Gastroesophageal sphincter (tissue), 4 donors: ENCODE measurements around the gene FOXF1. TPM values are rescaled to one million over a fixed set of nuclear protein-coding genes. Genes with fewer than 3 reads are reported as not detected.

ENCODE experiments used
- ATAC-seq: fragments of 150-250 bp; one replicate; pipeline ENCODE4 v1.9.1; 2016; ENCODE audit warnings: mild to moderate bottlenecking, moderate library complexity
- H3K27ac ChIP-seq, 4 donors: fragments of 200-600 bp; sonication (generic) in 3 of 4; 1 replicate in 3 of 4; 2 replicates in 1 of 4; pipeline ENCODE4 v1.5.1; 2016 to 2019
- H3K27me3 ChIP-seq: fragments of 200-600 bp; sonication (generic); one replicate; pipeline ENCODE4 v1.5.1; 2019
- H3K36me3 ChIP-seq, 2 donors: fragments of 200-600 bp; sonication (generic); one replicate each; pipeline ENCODE4 v1.5.1; 2019; ENCODE audit warnings: control low read depth in 1 of 2
- H3K4me1 ChIP-seq, 3 donors: fragments of 200-600 bp; sonication (generic); 1 replicate in 2 of 3; 2 replicates in 1 of 3; pipeline ENCODE4 v1.5.1; 2016 to 2019; ENCODE audit warnings: control low read depth in 2 of 3
- H3K4me3 ChIP-seq, 2 donors: fragments of 200-600 bp; sonication (generic); one replicate each; pipeline ENCODE4 v1.5.1; 2019; ENCODE audit warnings: mild to moderate bottlenecking in 1 of 2, moderate library complexity in 1 of 2
- H3K9me3 ChIP-seq, 3 donors: fragments of 200-600 bp; sonication (generic); one replicate each; pipeline ENCODE4 v1.5.1; 2017 to 2019; ENCODE audit warnings: control low read depth in 2 of 3
- EP300 ChIP-seq: sonication (generic); formaldehyde crosslinking; IDR thresholded peaks from one replicate; pipeline ENCODE4 v1.6.1; 2017; ENCODE audit warnings: antibody characterized with exemption, mild to moderate bottlenecking
- POLR2A ChIP-seq, 2 donors: fragments of 450-650 bp; IDR thresholded peaks; one replicate each; pipeline ENCODE4 v1.6.1; 2017; ENCODE audit warnings: antibody characterized with exemption in 2 of 2, mild to moderate bottlenecking in 2 of 2, moderate library complexity in 1 of 2
- POLR2AphosphoS5 ChIP-seq: sonication (generic); formaldehyde crosslinking; IDR thresholded peaks from one replicate; pipeline ENCODE4 v1.6.1; 2017; ENCODE audit warnings: antibody characterized with exemption
- WGBS, 2 donors: methylation state at CpG; one replicate each; pipeline ENCODE4 v1.1.5; 2018; ENCODE audit warnings: low coverage in 1 of 2; 5-methylcytosine and 5-hydroxymethylcytosine counted together
- total RNA-seq, 4 donors: library from RNA; depleted of rRNA; stranded (reverse); fragments of >200 nt; gene quantifications; one replicate each; pipeline ENCODE4 v1.1.0, GENCODE V29; 2016
- TF ChIP-seq, protein P1 (sequence below), 4 experiments: fragments of 200-600 bp in 2 of 4; fragments of 450-650 bp in 2 of 4; sonication (generic) in 1 of 4; IDR thresholded peaks; one replicate each; pipeline ENCODE4 v1.5.1; 2017 to 2019; ENCODE audit warnings: antibody characterized with exemption in 4 of 4, mild to moderate bottlenecking in 2 of 4, moderate library complexity in 2 of 4

FOXF1 gene
- total RNA-seq, 4 donors from 2014 or later = 39.7 to 81.1 (median 59.3) TPM

DNA sequence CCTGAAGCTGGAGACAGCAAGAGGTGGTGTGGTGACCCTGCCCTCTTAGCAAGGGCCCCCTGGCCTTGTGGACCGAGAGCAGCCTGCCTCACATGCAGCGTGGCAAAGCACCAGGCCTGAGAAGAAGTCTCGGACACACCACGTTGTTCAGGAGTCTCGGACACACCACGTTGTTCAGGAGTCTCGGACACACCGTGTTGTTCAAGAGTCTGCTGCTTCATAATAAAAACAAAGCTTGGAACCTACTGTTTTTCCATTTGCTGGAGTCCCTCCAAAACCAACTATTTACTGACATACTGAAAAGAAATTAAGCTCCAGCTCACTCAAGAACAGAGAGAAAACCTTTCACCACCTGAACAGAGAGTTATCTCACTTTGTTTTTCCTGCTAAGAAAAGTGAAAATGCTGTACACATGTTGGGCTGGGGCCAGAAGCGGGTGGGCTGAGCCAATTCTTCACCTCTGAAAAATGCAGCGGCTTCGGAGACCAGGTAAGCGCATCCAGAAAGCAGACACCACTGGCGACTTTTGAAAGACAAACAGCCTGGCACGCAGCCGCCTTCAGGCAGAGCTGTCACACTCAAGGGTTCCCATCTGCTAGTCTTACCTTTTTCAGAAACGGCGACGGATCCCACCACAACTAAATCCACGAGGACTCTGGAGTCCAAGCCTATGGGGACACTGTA is 35.8 kb downstream of the FOXF1 start:
- no peaks in the 10 kb centered on the region for H3K9me3 ChIP-seq
- no peaks in the 10 kb centered on the region for H3K4me1 ChIP-seq
- no peak for TF ChIP-seq EP300
- TF ChIP-seq, protein P1, sequence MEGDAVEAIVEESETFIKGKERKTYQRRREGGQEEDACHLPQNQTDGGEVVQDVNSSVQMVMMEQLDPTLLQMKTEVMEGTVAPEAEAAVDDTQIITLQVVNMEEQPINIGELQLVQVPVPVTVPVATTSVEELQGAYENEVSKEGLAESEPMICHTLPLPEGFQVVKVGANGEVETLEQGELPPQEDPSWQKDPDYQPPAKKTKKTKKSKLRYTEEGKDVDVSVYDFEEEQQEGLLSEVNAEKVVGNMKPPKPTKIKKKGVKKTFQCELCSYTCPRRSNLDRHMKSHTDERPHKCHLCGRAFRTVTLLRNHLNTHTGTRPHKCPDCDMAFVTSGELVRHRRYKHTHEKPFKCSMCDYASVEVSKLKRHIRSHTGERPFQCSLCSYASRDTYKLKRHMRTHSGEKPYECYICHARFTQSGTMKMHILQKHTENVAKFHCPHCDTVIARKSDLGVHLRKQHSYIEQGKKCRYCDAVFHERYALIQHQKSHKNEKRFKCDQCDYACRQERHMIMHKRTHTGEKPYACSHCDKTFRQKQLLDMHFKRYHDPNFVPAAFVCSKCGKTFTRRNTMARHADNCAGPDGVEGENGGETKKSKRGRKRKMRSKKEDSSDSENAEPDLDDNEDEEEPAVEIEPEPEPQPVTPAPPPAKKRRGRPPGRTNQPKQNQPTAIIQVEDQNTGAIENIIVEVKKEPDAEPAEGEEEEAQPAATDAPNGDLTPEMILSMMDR (IDR thresholded peaks at IDR 0.05) = no peak
- no peak for TF ChIP-seq POLR2AphosphoS5
- TF ChIP-seq POLR2A (IDR thresholded peaks at IDR 0.05) = no peak
- H3K36me3 ChIP-seq = peaks cover 0 to 100% of the 10 kb centered on the region in 2 donors
- peak overlapping the region in 1 of 4 donors; percentile 9 for H3K27ac ChIP-seq
- ATAC-seq = no peak
- no peak overlapping the region for H3K4me3 ChIP-seq
- WGBS, 2 donors = 58 to 70% methylated on average over 4 to 10 of the region's 19 CpGs
- no peaks in the 10 kb centered on the region for H3K27me3 ChIP-seq

DNA sequence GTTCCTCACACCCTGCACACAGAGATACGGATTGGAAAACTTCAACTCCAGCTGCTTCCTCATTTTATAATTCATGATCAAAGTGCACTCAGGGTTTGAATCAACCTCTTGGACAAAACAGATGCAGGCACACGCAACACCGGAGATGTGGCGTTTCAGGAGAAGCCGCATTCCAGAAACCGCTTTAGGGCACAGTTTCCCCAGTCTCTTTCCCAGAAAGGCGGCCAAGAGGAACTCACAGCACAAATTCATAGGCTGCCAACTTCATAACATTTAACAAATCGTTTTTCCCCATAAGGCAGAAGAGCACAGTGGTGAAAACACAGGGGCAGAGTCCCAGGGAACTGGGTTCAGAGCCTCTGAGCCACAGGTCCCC is 36.3 kb downstream of the FOXF1 start:
- H3K36me3 ChIP-seq = peaks cover 0 to 99% of the 10 kb centered on the region in 2 donors
- ATAC-seq = no peak
- 62 to 79% methylated on average over 7 to 8 of the region's 8 CpGs for WGBS, 2 donors
- H3K4me1 ChIP-seq = no peaks in the 10 kb centered on the region
- H3K9me3 ChIP-seq = no peaks in the 10 kb centered on the region
- TF ChIP-seq, protein P1 (IDR thresholded peaks at IDR 0.05) = no peak
- no peak for TF ChIP-seq EP300
- TF ChIP-seq POLR2A (IDR thresholded peaks at IDR 0.05) = no peak
- no peak for TF ChIP-seq POLR2AphosphoS5
- H3K4me3 ChIP-seq = no peak overlapping the region
- peak overlapping the region in 1 of 4 donors; percentile 9 for H3K27ac ChIP-seq
- no peaks in the 10 kb centered on the region for H3K27me3 ChIP-seq

DNA sequence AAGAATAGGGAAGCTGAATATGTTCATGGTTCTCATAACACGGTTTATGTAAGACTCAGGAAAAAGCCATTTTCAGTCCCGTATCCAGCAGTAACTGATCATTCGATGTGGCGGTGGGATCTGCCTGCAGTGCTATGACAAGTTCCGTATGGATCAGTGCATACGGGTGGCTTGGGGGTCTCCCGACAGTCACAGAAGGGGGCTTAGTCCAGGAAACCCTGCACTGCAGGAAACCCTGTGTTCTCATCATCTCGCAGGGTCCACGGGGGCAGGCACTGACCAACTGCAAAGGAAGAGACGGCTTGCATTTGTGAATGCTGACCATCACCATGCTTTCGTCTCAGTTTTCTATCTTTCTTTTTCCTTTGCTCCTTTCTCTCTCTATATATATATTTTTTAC is 37.0 kb downstream of the FOXF1 start:
- Histone ChIP-seq H3K27me3 (no peaks in the 10 kb centered on the region), H3K4me3 (no peak overlapping the region), H3K36me3 (peaks cover 0 to 99% of the 10 kb centered on the region in 2 donors), H3K9me3 (no peaks in the 10 kb centered on the region), H3K4me1 (no peaks in the 10 kb centered on the region), H3K27ac (no peak overlapping the region)
- no peak for TF ChIP-seq EP300
- no peak for TF ChIP-seq POLR2A (IDR thresholded peaks at IDR 0.05)
- TF ChIP-seq, protein P1 (IDR thresholded peaks at IDR 0.05) = no peak
- TF ChIP-seq POLR2AphosphoS5 = no peak
- ATAC-seq = no peak
- 86 to 87% methylated on average over 5 to 7 of the region's 11 CpGs for WGBS, 2 donors

DNA sequence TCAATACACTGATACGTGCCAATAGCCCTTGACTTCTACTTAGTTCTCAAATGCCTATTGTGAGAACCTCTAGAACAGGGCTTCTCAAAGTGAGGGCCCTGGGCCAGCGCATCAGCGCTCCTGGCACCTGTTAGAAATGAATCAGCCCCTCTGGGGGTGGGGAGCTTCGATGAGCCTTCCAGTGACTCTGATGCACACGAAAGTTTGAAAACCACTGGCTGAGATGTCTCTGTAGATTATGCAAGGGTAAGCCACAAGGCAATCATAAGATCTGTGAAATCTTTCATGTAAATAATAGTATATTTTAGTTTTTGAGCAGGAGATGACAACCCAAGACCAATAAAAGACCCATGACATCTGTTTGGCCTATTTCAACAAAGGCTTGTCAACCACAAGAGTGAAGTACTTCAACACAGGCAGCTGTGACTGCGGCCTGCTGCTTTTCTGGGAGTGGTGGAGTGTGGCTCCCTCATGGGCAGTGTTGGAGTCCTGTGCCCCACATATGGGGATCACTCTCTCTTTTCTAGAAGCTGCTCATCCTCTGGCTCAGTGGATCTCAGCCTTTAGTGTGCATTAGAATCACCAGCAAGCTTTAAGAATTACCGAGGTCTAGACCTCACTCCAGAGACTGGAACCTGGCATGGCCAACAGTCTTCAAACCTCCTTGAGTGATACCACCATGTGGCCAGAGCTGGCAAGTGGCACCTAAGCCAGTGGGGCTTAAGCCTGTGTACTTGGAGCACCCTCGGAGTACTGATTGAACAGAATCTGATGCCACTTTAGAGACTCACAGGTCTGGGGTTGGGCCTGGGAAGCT is 39.0 kb downstream of the FOXF1 start:
- H3K4me1 ChIP-seq = peaks cover 0 to 19% (median 0%) of the 10 kb centered on the region in 3 donors
- no peaks in the 10 kb centered on the region for H3K27me3 ChIP-seq
- TF ChIP-seq POLR2AphosphoS5 = no peak
- TF ChIP-seq, protein P1 (IDR thresholded peaks at IDR 0.05) = no peak
- TF ChIP-seq POLR2A (IDR thresholded peaks at IDR 0.05) = no peak
- TF ChIP-seq EP300 = no peak
- peaks cover 0 to 85% of the 10 kb centered on the region in 2 donors for H3K36me3 ChIP-seq
- no peaks in the 10 kb centered on the region for H3K9me3 ChIP-seq
- WGBS, 2 donors = 74 to 80% methylated on average over 4 to 6 of the region's 8 CpGs
- no peak overlapping the region for H3K4me3 ChIP-seq
- H3K27ac ChIP-seq = no peak overlapping the region
- no peak for ATAC-seq
